ENCODE measurements around the gene ARCN1. TPM values are rescaled to one million over a fixed set of nuclear protein-coding genes. Genes with fewer than 3 reads are reported as not detected.

The ARCN1 gene
- total and polyA plus RNA-seq, 7 experiments from 2014 or later = 71.2 to 170 (median 123) TPM

DNA sequence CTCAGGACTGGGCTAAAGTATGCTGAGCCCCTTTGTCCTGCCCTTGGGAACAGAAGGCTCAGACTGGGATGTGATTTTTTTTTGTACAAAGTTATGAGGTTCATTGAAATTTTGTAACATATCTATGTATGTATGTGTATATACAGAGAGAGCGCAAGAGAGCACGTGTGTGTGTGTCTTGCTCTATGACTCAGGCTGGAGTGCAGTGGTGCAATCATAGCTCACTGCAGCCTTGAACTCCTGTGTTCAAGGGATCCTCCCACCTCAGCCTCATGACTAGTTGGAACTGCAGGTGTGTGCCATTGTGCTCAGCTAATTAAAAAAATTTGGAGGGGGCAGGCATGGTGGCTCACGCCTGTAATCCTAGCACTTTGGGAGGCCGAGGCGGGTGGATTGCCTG lies 35.5 kb upstream of the ARCN1 start:
- ChIA-PET CTCF (no interaction called here), POLR2A (interaction anchor here (0.6 kb wide), 1 partner anchor 14 kb away, joined by 5 read pairs; no protein-coding TSS in a partner anchor)
- H3K27ac Mint-ChIP-seq = no peak overlapping the region
- H3K4me3 ChIP-seq (ENCODE audit: low read length) = no peak overlapping the region
- H3K27me3 Mint-ChIP-seq = no peaks in the 10 kb centered on the region
- peaks cover 0 to 41% (median 0%) of the 10 kb centered on the region in 3 experiments for H3K36me3 ChIP-seq (ENCODE audit: control insufficient read depth in 2 of 3, insufficient read depth in 3 of 3, low read length in 3 of 3)
- peaks cover 0 to 8% (median 7%) of the 10 kb centered on the region in 7 donors for H3K4me1 Mint-ChIP-seq
- intact Hi-C loops (cut with micrococcal nuclease) = no loop called here
- H3K36me3 Mint-ChIP-seq = peaks cover 0 to 16% (median 7%) of the 10 kb centered on the region in 5 donors
- peaks cover 0 to 3% of the 10 kb centered on the region in 2 donors for H3K4me1 ChIP-seq (ENCODE audit: control insufficient read depth in 2 of 2, insufficient read depth in 2 of 2, low read length in 2 of 2)
- H3K27me3 ChIP-seq (ENCODE audit: control insufficient read depth in 2 of 2, insufficient read depth in 2 of 2, low read length in 2 of 2) = no peaks in the 10 kb centered on the region
- no peaks in the 10 kb centered on the region for H3K9me3 Mint-ChIP-seq
- H3K27ac ChIP-seq (ENCODE audit: low read depth, low read length) = no peak overlapping the region
- DNase-seq (no peak), ATAC-seq (no peak)
- H3K9me3 ChIP-seq (ENCODE audit: control insufficient read depth in 2 of 3, low read length in 3 of 3) = no peaks in the 10 kb centered on the region
- H3K4me3 Mint-ChIP-seq = no peak overlapping the region

- ChIA-PET POLR2A (no interaction called here), CTCF (no interaction called here)
- Histone ChIP-seq H3K9me3 (ENCODE audit: control insufficient read depth in 2 of 3, low read length in 3 of 3) (no peaks in the 10 kb centered on the region), H3K4me1 (ENCODE audit: control insufficient read depth in 2 of 2, insufficient read depth in 2 of 2, low read length in 2 of 2) (no peaks in the 10 kb centered on the region), H3K4me3 (ENCODE audit: low read length) (no peak overlapping the region), H3K36me3 (ENCODE audit: control insufficient read depth in 2 of 3, insufficient read depth in 3 of 3, low read length in 3 of 3) (peaks cover 0 to 41% (median 0%) of the 10 kb centered on the region in 3 experiments), H3K27me3 (ENCODE audit: control insufficient read depth in 2 of 2, insufficient read depth in 2 of 2, low read length in 2 of 2) (no peaks in the 10 kb centered on the region), H3K27ac (ENCODE audit: low read depth, low read length) (no peak overlapping the region)
- H3K4me3 Mint-ChIP-seq = no peak overlapping the region
- H3K4me1 Mint-ChIP-seq = peaks cover 0 to 2% (median 0%) of the 10 kb centered on the region in 7 donors
- intact Hi-C loops (cut with micrococcal nuclease) = no loop called here
- ATAC-seq (no peak), DNase-seq (no peak)
- H3K36me3 Mint-ChIP-seq = peaks cover 0 to 21% (median 7%) of the 10 kb centered on the region in 5 donors
- no peak overlapping the region for H3K27ac Mint-ChIP-seq
- no peaks in the 10 kb centered on the region for H3K9me3 Mint-ChIP-seq
- no peaks in the 10 kb centered on the region for H3K27me3 Mint-ChIP-seq
These were observed 34.7 kb upstream of the ARCN1 start for GRCh38 chr11:118537409-118537980.

GRCh38 chr11:118544010-118544646 lies 28.1 kb upstream of the ARCN1 start:
- CTCF ChIA-PET = no interaction called here

GRCh38 chr11:118544647-118545010 lies 27.6 kb upstream of the ARCN1 start:
- Histone ChIP-seq H3K27ac (ENCODE audit: low read depth, low read length) (no peak overlapping the region), H3K4me1 (ENCODE audit: control insufficient read depth in 2 of 2, insufficient read depth in 2 of 2, low read length in 2 of 2) (no peaks in the 10 kb centered on the region), H3K4me3 (ENCODE audit: low read length) (no peak overlapping the region), H3K27me3 (ENCODE audit: control insufficient read depth in 2 of 2, insufficient read depth in 2 of 2, low read length in 2 of 2) (no peaks in the 10 kb centered on the region), H3K36me3 (ENCODE audit: control insufficient read depth in 2 of 3, insufficient read depth in 3 of 3, low read length in 3 of 3) (peaks cover 0 to 26% (median 0%) of the 10 kb centered on the region in 3 experiments), H3K9me3 (ENCODE audit: control insufficient read depth in 2 of 3, low read length in 3 of 3) (no peaks in the 10 kb centered on the region)
- DNase-seq (no peak), ATAC-seq (no peak)
- intact Hi-C loops (cut with micrococcal nuclease) = no loop called here
- Mint-ChIP-seq H3K4me1 (peaks cover 0 to 2% (median 0%) of the 10 kb centered on the region in 7 donors), H3K27ac (peak overlapping the region in 1 of 9 donors; percentile 45), H3K9me3 (no peaks in the 10 kb centered on the region), H3K27me3 (no peaks in the 10 kb centered on the region), H3K36me3 (peaks cover 0 to 19% (median 10%) of the 10 kb centered on the region in 5 donors), H3K4me3 (no peak overlapping the region)
- POLR2A ChIA-PET = interaction anchor here (0.8 kb wide), 1 partner anchor 288 kb away, joined by 4 read pairs; no protein-coding TSS in a partner anchor
- CTCF ChIA-PET = no interaction called here

More at GRCh38 chr11:118544010-118544646, 28.1 kb upstream of the ARCN1 start:
- ATAC-seq (no peak), DNase-seq (no peak)
- peaks cover 0 to 2% (median 0%) of the 10 kb centered on the region in 7 donors for H3K4me1 Mint-ChIP-seq
- POLR2A ChIA-PET = interaction anchor here (0.8 kb wide), 1 partner anchor 287 kb away, joined by 4 read pairs; no protein-coding TSS in a partner anchor
- H3K4me1 ChIP-seq (ENCODE audit: control insufficient read depth in 2 of 2, insufficient read depth in 2 of 2, low read length in 2 of 2) = no peaks in the 10 kb centered on the region
- peak overlapping the region in 3 of 9 donors; percentile 44 to 65 (median 45) for H3K27ac Mint-ChIP-seq
- H3K27me3 ChIP-seq (ENCODE audit: control insufficient read depth in 2 of 2, insufficient read depth in 2 of 2, low read length in 2 of 2) = no peaks in the 10 kb centered on the region
- intact Hi-C loops (cut with micrococcal nuclease) = no loop called here
- no peaks in the 10 kb centered on the region for H3K9me3 ChIP-seq (ENCODE audit: control insufficient read depth in 2 of 3, low read length in 3 of 3)
- H3K36me3 Mint-ChIP-seq = peaks cover 0 to 19% (median 10%) of the 10 kb centered on the region in 5 donors
- no peak overlapping the region for H3K4me3 ChIP-seq (ENCODE audit: low read length)
- H3K36me3 ChIP-seq (ENCODE audit: control insufficient read depth in 2 of 3, insufficient read depth in 3 of 3, low read length in 3 of 3) = peaks cover 0 to 26% (median 0%) of the 10 kb centered on the region in 3 experiments
- no peak overlapping the region for H3K27ac ChIP-seq (ENCODE audit: low read depth, low read length)
- H3K4me3 Mint-ChIP-seq = no peak overlapping the region
- H3K27me3 Mint-ChIP-seq = no peaks in the 10 kb centered on the region
- no peaks in the 10 kb centered on the region for H3K9me3 Mint-ChIP-seq

DNA sequence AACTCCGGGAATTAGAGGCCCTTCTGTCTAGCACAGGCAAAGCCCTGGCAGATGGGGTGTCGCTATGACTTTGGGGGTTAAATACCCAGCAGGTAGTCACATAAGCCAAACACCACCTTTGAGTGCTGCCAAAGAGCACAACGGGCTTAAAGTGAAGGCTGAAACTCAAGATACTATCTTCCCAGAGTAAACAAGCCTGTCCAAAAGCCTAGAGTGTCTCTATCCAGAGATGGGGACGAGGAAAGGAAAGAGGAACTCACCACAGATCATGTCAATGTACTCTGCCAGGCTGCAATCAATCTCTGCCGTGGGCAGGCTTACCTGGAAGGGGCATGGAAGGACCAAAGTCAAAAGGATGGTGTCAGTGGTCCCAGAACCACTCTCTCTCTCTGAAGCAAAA lies 26.7 kb upstream of the ARCN1 start:
- H3K9me3 Mint-ChIP-seq = no peaks in the 10 kb centered on the region
- H3K4me3 ChIP-seq (ENCODE audit: low read length) = no peak overlapping the region
- peaks cover 0 to 2% (median 0%) of the 10 kb centered on the region in 7 donors for H3K4me1 Mint-ChIP-seq
- DNase-seq (no peak), ATAC-seq (no peak)
- H3K27ac Mint-ChIP-seq = peak overlapping the region in 2 of 9 donors; percentile 37 to 45
- peaks cover 0 to 21% (median 0%) of the 10 kb centered on the region in 3 experiments for H3K36me3 ChIP-seq (ENCODE audit: control insufficient read depth in 2 of 3, insufficient read depth in 3 of 3, low read length in 3 of 3)
- no peaks in the 10 kb centered on the region for H3K27me3 Mint-ChIP-seq
- H3K4me3 Mint-ChIP-seq = no peak overlapping the region
- H3K4me1 ChIP-seq (ENCODE audit: control insufficient read depth in 2 of 2, insufficient read depth in 2 of 2, low read length in 2 of 2) = no peaks in the 10 kb centered on the region
- peaks cover 0 to 14% (median 5%) of the 10 kb centered on the region in 5 donors for H3K36me3 Mint-ChIP-seq
- ChIA-PET POLR2A (no interaction called here), CTCF (no interaction called here)
- intact Hi-C loops (cut with micrococcal nuclease) = no loop called here
- H3K27ac ChIP-seq (ENCODE audit: low read depth, low read length) = no peak overlapping the region
- no peaks in the 10 kb centered on the region for H3K27me3 ChIP-seq (ENCODE audit: control insufficient read depth in 2 of 2, insufficient read depth in 2 of 2, low read length in 2 of 2)
- H3K9me3 ChIP-seq (ENCODE audit: control insufficient read depth in 2 of 3, low read length in 3 of 3) = no peaks in the 10 kb centered on the region

GRCh38 chr11:118547132-118547531 lies 25.1 kb upstream of the ARCN1 start:
- no peak for ATAC-seq
- CTCF ChIA-PET = interaction anchor here (0.5 kb wide), 1 partner anchor 22 kb away, joined by 3 read pairs; no protein-coding TSS in a partner anchor

More at GRCh38 chr11:118547132-118547531, 25.1 kb upstream of the ARCN1 start:
- H3K27ac Mint-ChIP-seq = peak overlapping the region in 2 of 9 donors; percentile 32 to 53
- no peaks in the 10 kb centered on the region for H3K9me3 Mint-ChIP-seq
- peaks cover 1 to 14% (median 5%) of the 10 kb centered on the region in 5 donors for H3K36me3 Mint-ChIP-seq
- no peaks in the 10 kb centered on the region for H3K27me3 Mint-ChIP-seq
- H3K36me3 ChIP-seq (ENCODE audit: control insufficient read depth in 2 of 3, insufficient read depth in 3 of 3, low read length in 3 of 3) = peaks cover 0 to 24% (median 0%) of the 10 kb centered on the region in 3 experiments
- DNase-seq = no peak
- POLR2A ChIA-PET = no interaction called here
- no peak overlapping the region for H3K27ac ChIP-seq (ENCODE audit: low read depth, low read length)
- H3K4me1 Mint-ChIP-seq = peaks cover 0 to 2% (median 0%) of the 10 kb centered on the region in 7 donors
- no peaks in the 10 kb centered on the region for H3K27me3 ChIP-seq (ENCODE audit: control insufficient read depth in 2 of 2, insufficient read depth in 2 of 2, low read length in 2 of 2)
- no peak overlapping the region for H3K4me3 Mint-ChIP-seq
- H3K4me3 ChIP-seq (ENCODE audit: low read length) = no peak overlapping the region
- no peaks in the 10 kb centered on the region for H3K4me1 ChIP-seq (ENCODE audit: control insufficient read depth in 2 of 2, insufficient read depth in 2 of 2, low read length in 2 of 2)
- intact Hi-C loops (cut with micrococcal nuclease) = no loop called here
- no peaks in the 10 kb centered on the region for H3K9me3 ChIP-seq (ENCODE audit: control insufficient read depth in 2 of 3, low read length in 3 of 3)

All from naive thymus-derived CD4-positive, alpha-beta T cell (primary cell).